Measurements from ENCODE around the gene LAMA2. TPM values are rescaled to one million over a fixed set of nuclear protein-coding genes. Genes with fewer than 3 reads are reported as not detected.

Gene LAMA2
- total and polyA plus RNA-seq, 4 donors: 23.9 to 172 (median 78.5) TPM

- 89% methylated on average over 4 of the region's 4 CpGs for WGBS (ENCODE audit: insufficient coverage)
- no peak overlapping the region for H3K27ac ChIP-seq (ENCODE audit: low read depth, low read length)
- no peaks in the 10 kb centered on the region for H3K9me3 ChIP-seq (ENCODE audit: control insufficient read depth, insufficient read depth, low read length)
- no peak for DNase-seq (ENCODE audit: low read depth in 4 of 6, low spot score in 6 of 6)
- no peaks in the 10 kb centered on the region for H3K36me3 ChIP-seq (ENCODE audit: control insufficient read depth, insufficient read depth, low read length)
- H3K4me3 ChIP-seq (ENCODE audit: low read depth, low read length): no peak overlapping the region
- H3K4me1 ChIP-seq (ENCODE audit: control insufficient read depth, insufficient read depth, low read length): no peaks in the 10 kb centered on the region
- H3K27me3 ChIP-seq (ENCODE audit: control insufficient read depth, insufficient read depth, low read length): no peaks in the 10 kb centered on the region
Measured at GRCh38 chr6:129338683-129339082, 455.7 kb downstream of the LAMA2 start.

GRCh38 chr6:129340983-129341382 is 458.0 kb downstream of the LAMA2 start:
- H3K36me3 ChIP-seq (ENCODE audit: control insufficient read depth, insufficient read depth, low read length): no peaks in the 10 kb centered on the region
- no peak for DNase-seq (ENCODE audit: low read depth in 4 of 6, low spot score in 6 of 6)
- no peak overlapping the region for H3K4me3 ChIP-seq (ENCODE audit: low read depth, low read length)
- 100% methylated on average over 2 of the region's 4 CpGs for WGBS (ENCODE audit: insufficient coverage)
- H3K9me3 ChIP-seq (ENCODE audit: control insufficient read depth, insufficient read depth, low read length): no peaks in the 10 kb centered on the region
- H3K27ac ChIP-seq (ENCODE audit: low read depth, low read length): no peak overlapping the region
- no peaks in the 10 kb centered on the region for H3K27me3 ChIP-seq (ENCODE audit: control insufficient read depth, insufficient read depth, low read length)
- no peaks in the 10 kb centered on the region for H3K4me1 ChIP-seq (ENCODE audit: control insufficient read depth, insufficient read depth, low read length)

GRCh38 chr6:129342243-129342642 is 459.3 kb downstream of the LAMA2 start:
- no peaks in the 10 kb centered on the region for H3K9me3 ChIP-seq (ENCODE audit: control insufficient read depth, insufficient read depth, low read length)
- no peak overlapping the region for H3K27ac ChIP-seq (ENCODE audit: low read depth, low read length)
- no CpG with 5 or more reads among the region's 2 CpGs for WGBS (ENCODE audit: insufficient coverage)
- H3K4me3 ChIP-seq (ENCODE audit: low read depth, low read length): no peak overlapping the region
- H3K4me1 ChIP-seq (ENCODE audit: control insufficient read depth, insufficient read depth, low read length): no peaks in the 10 kb centered on the region
- DNase-seq (ENCODE audit: low read depth in 4 of 6, low spot score in 6 of 6): peak in 1 of 6 donors; percentile 77
- H3K36me3 ChIP-seq (ENCODE audit: control insufficient read depth, insufficient read depth, low read length): no peaks in the 10 kb centered on the region
- H3K27me3 ChIP-seq (ENCODE audit: control insufficient read depth, insufficient read depth, low read length): no peaks in the 10 kb centered on the region

GRCh38 chr6:129342796-129343195 is 459.9 kb downstream of the LAMA2 start:
- no CpG with 5 or more reads among the region's 2 CpGs for WGBS (ENCODE audit: insufficient coverage)
- Histone ChIP-seq H3K27ac (ENCODE audit: low read depth, low read length) (no peak overlapping the region), H3K27me3 (ENCODE audit: control insufficient read depth, insufficient read depth, low read length) (no peaks in the 10 kb centered on the region), H3K9me3 (ENCODE audit: control insufficient read depth, insufficient read depth, low read length) (no peaks in the 10 kb centered on the region), H3K4me1 (ENCODE audit: control insufficient read depth, insufficient read depth, low read length) (no peaks in the 10 kb centered on the region), H3K36me3 (ENCODE audit: control insufficient read depth, insufficient read depth, low read length) (no peaks in the 10 kb centered on the region), H3K4me3 (ENCODE audit: low read depth, low read length) (no peak overlapping the region)
- DNase-seq (ENCODE audit: low read depth in 4 of 6, low spot score in 6 of 6): peak in 2 of 6 donors; percentile 64 to 65

GRCh38 chr6:129344379-129344778 is 461.4 kb downstream of the LAMA2 start:
- peak in 1 of 6 donors; percentile 35 for DNase-seq (ENCODE audit: low read depth in 4 of 6, low spot score in 6 of 6)
- H3K4me3 ChIP-seq (ENCODE audit: low read depth, low read length): no peak overlapping the region
- H3K27ac ChIP-seq (ENCODE audit: low read depth, low read length): no peak overlapping the region
- H3K4me1 ChIP-seq (ENCODE audit: control insufficient read depth, insufficient read depth, low read length): no peaks in the 10 kb centered on the region
- H3K36me3 ChIP-seq (ENCODE audit: control insufficient read depth, insufficient read depth, low read length): no peaks in the 10 kb centered on the region
- no peaks in the 10 kb centered on the region for H3K9me3 ChIP-seq (ENCODE audit: control insufficient read depth, insufficient read depth, low read length)
- H3K27me3 ChIP-seq (ENCODE audit: control insufficient read depth, insufficient read depth, low read length): no peaks in the 10 kb centered on the region
- 88% methylated on average over 3 of the region's 3 CpGs for WGBS (ENCODE audit: insufficient coverage)

- H3K27ac ChIP-seq (ENCODE audit: low read depth, low read length): no peak overlapping the region
- no peaks in the 10 kb centered on the region for H3K4me1 ChIP-seq (ENCODE audit: control insufficient read depth, insufficient read depth, low read length)
- H3K27me3 ChIP-seq (ENCODE audit: control insufficient read depth, insufficient read depth, low read length): no peaks in the 10 kb centered on the region
- no peaks in the 10 kb centered on the region for H3K36me3 ChIP-seq (ENCODE audit: control insufficient read depth, insufficient read depth, low read length)
- WGBS (ENCODE audit: insufficient coverage): 100% methylated on average over 1 of the region's 2 CpGs
- DNase-seq (ENCODE audit: low read depth in 4 of 6, low spot score in 6 of 6): no peak
- H3K4me3 ChIP-seq (ENCODE audit: low read depth, low read length): no peak overlapping the region
- H3K9me3 ChIP-seq (ENCODE audit: control insufficient read depth, insufficient read depth, low read length): no peaks in the 10 kb centered on the region
Measured at GRCh38 chr6:129345890-129346289, 463.0 kb downstream of the LAMA2 start.

GRCh38 chr6:129346964-129347363 is 464.0 kb downstream of the LAMA2 start:
- no peak for DNase-seq (ENCODE audit: low read depth in 4 of 6, low spot score in 6 of 6)
- Histone ChIP-seq H3K27me3 (ENCODE audit: control insufficient read depth, insufficient read depth, low read length) (no peaks in the 10 kb centered on the region), H3K4me1 (ENCODE audit: control insufficient read depth, insufficient read depth, low read length) (no peaks in the 10 kb centered on the region), H3K4me3 (ENCODE audit: low read depth, low read length) (no peak overlapping the region), H3K27ac (ENCODE audit: low read depth, low read length) (no peak overlapping the region), H3K9me3 (ENCODE audit: control insufficient read depth, insufficient read depth, low read length) (no peaks in the 10 kb centered on the region), H3K36me3 (ENCODE audit: control insufficient read depth, insufficient read depth, low read length) (no peaks in the 10 kb centered on the region)
- 100% methylated on average over 2 of the region's 2 CpGs for WGBS (ENCODE audit: insufficient coverage)

GRCh38 chr6:129350278-129350677 is 467.3 kb downstream of the LAMA2 start:
- Histone ChIP-seq H3K36me3 (ENCODE audit: control insufficient read depth, insufficient read depth, low read length) (no peaks in the 10 kb centered on the region), H3K27me3 (ENCODE audit: control insufficient read depth, insufficient read depth, low read length) (no peaks in the 10 kb centered on the region), H3K4me3 (ENCODE audit: low read depth, low read length) (no peak overlapping the region), H3K27ac (ENCODE audit: low read depth, low read length) (no peak overlapping the region), H3K9me3 (ENCODE audit: control insufficient read depth, insufficient read depth, low read length) (no peaks in the 10 kb centered on the region), H3K4me1 (ENCODE audit: control insufficient read depth, insufficient read depth, low read length) (no peaks in the 10 kb centered on the region)
- 85% methylated on average over 2 of the region's 2 CpGs for WGBS (ENCODE audit: insufficient coverage)
- no peak for DNase-seq (ENCODE audit: low read depth in 4 of 6, low spot score in 6 of 6)

- peak in 2 of 6 donors; percentile 12 to 83 for DNase-seq (ENCODE audit: low read depth in 4 of 6, low spot score in 6 of 6)
- no CpG with 5 or more reads among the region's 1 CpG for WGBS (ENCODE audit: insufficient coverage)
- Histone ChIP-seq H3K4me1 (ENCODE audit: control insufficient read depth, insufficient read depth, low read length) (no peaks in the 10 kb centered on the region), H3K9me3 (ENCODE audit: control insufficient read depth, insufficient read depth, low read length) (no peaks in the 10 kb centered on the region), H3K36me3 (ENCODE audit: control insufficient read depth, insufficient read depth, low read length) (no peaks in the 10 kb centered on the region), H3K4me3 (ENCODE audit: low read depth, low read length) (no peak overlapping the region), H3K27me3 (ENCODE audit: control insufficient read depth, insufficient read depth, low read length) (no peaks in the 10 kb centered on the region), H3K27ac (ENCODE audit: low read depth, low read length) (no peak overlapping the region)
Measured at GRCh38 chr6:129351807-129352206, 468.9 kb downstream of the LAMA2 start.

- Histone ChIP-seq H3K27ac (ENCODE audit: low read depth, low read length) (no peak overlapping the region), H3K4me1 (ENCODE audit: control insufficient read depth, insufficient read depth, low read length) (no peaks in the 10 kb centered on the region), H3K9me3 (ENCODE audit: control insufficient read depth, insufficient read depth, low read length) (no peaks in the 10 kb centered on the region), H3K27me3 (ENCODE audit: control insufficient read depth, insufficient read depth, low read length) (no peaks in the 10 kb centered on the region), H3K36me3 (ENCODE audit: control insufficient read depth, insufficient read depth, low read length) (no peaks in the 10 kb centered on the region), H3K4me3 (ENCODE audit: low read depth, low read length) (no peak overlapping the region)
- WGBS (ENCODE audit: insufficient coverage): 71% methylated on average over 9 of the region's 9 CpGs
- no peak for DNase-seq (ENCODE audit: low read depth in 4 of 6, low spot score in 6 of 6)
Measured at GRCh38 chr6:129353067-129353466, 470.1 kb downstream of the LAMA2 start.
